HepG2 (cell line): ENCODE results near the gene DAPP1.

Source experiments
- PHF5A ChIP-seq: IDR thresholded peaks from one replicate; pipeline ENCODE4 v1.6.1; 2018; ENCODE audit warnings: low read depth, missing genetic modification reagents; ENCODE audit not compliant: unreplicated experiment
- PLSCR1 ChIP-seq: sonication (generic); formaldehyde crosslinking; IDR thresholded peaks from 2 replicates; pipeline ENCODE4 v1.5.0; 2020; ENCODE audit warnings: missing genetic modification reagents, mild to moderate bottlenecking, borderline replicate concordance
- RAD21 ChIP-seq: fragments of 450-650 bp; formaldehyde crosslinking; IDR thresholded peaks from 2 replicates; pipeline ENCODE4 v1.5.0; 2020; ENCODE audit warnings: mild to moderate bottlenecking
- SP2 ChIP-seq: sonication (generic); formaldehyde crosslinking; IDR thresholded peaks from 2 replicates; pipeline ENCODE4 v1.5.1; 2020; ENCODE audit warnings: mild to moderate bottlenecking, missing genetic modification reagents
- TBL1XR1 ChIP-seq: fragments of 150-350 bp; IDR thresholded peaks from 2 replicates; pipeline ENCODE4 v1.6.1; 2014; ENCODE audit warnings: borderline replicate concordance, low read length; ENCODE audit not compliant: partially characterized antibody
- TCF7 ChIP-seq: sonication (generic); IDR thresholded peaks from 2 replicates; pipeline ENCODE4 v1.6.1; 2016; ENCODE audit warnings: antibody characterized with exemption, low read depth
- ZNF180 ChIP-seq: sonication (generic); formaldehyde crosslinking; IDR thresholded peaks from 2 replicates; pipeline ENCODE4 v1.4.0; 2020; ENCODE audit warnings: low read depth, missing genetic modification reagents, borderline replicate concordance
- ZNF296 ChIP-seq: sonication (generic); formaldehyde crosslinking; conservative IDR thresholded peaks from 2 replicates; pipeline ENCODE4 v1.5.0; 2020; ENCODE audit warnings: mild to moderate bottlenecking, missing genetic modification reagents
- ZNF317 ChIP-seq: sonication (generic); formaldehyde crosslinking; IDR thresholded peaks from 2 replicates; pipeline ENCODE4 v1.5.0; 2020; ENCODE audit warnings: mild to moderate bottlenecking, missing genetic modification reagents
- ZNF530 ChIP-seq: sonication (generic); formaldehyde crosslinking; IDR thresholded peaks from 2 replicates; pipeline ENCODE4 v1.5.0; 2020; ENCODE audit warnings: low read depth, mild to moderate bottlenecking, missing genetic modification reagents
- ZNF639 ChIP-seq: conservative IDR thresholded peaks from 2 replicates; pipeline ENCODE4 v1.6.1; 2018; ENCODE audit warnings: missing genetic modification reagents
- TF ChIP-seq, protein P1 (sequence below): sonication (generic); formaldehyde crosslinking; IDR thresholded peaks from 2 replicates; pipeline ENCODE4 v1.5.0; 2020; ENCODE audit warnings: mild to moderate bottlenecking, missing genetic modification reagents, moderate library complexity

DNA sequence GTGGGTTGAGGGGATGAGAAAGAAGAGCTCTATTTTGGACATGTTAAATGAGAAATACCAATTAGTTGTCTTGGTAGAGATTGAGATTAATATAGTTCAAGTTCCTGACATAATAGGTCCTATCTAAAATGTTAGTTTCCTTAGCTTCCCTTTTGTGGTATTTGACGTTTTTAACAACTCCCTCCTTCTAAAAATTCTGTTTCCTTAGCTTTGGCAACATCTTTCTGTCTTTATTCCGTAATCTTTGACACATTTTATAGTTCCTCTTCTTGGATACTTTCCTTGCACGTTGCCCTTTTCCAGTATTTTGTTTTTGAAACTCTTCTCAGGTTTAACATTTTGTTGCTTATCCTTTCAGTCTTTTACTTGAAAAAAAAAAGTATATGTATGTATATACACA, 40.7 kb downstream of the DAPP1 start:
- TF ChIP-seq, protein P1, sequence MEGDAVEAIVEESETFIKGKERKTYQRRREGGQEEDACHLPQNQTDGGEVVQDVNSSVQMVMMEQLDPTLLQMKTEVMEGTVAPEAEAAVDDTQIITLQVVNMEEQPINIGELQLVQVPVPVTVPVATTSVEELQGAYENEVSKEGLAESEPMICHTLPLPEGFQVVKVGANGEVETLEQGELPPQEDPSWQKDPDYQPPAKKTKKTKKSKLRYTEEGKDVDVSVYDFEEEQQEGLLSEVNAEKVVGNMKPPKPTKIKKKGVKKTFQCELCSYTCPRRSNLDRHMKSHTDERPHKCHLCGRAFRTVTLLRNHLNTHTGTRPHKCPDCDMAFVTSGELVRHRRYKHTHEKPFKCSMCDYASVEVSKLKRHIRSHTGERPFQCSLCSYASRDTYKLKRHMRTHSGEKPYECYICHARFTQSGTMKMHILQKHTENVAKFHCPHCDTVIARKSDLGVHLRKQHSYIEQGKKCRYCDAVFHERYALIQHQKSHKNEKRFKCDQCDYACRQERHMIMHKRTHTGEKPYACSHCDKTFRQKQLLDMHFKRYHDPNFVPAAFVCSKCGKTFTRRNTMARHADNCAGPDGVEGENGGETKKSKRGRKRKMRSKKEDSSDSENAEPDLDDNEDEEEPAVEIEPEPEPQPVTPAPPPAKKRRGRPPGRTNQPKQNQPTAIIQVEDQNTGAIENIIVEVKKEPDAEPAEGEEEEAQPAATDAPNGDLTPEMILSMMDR (CRISPR knock-in tag): no peak
- TF ChIP-seq SP2 (no peak), TBL1XR1 (no peak), PHF5A (CRISPR knock-in tag) (no peak), TCF7 (no peak), ZNF180 (no peak), PLSCR1 (CRISPR knock-in tag) (no peak), RAD21 (CRISPR knock-in tag) (no peak), ZNF317 (no peak), ZNF639 (CRISPR knock-in tag) (no peak), ZNF296 (CRISPR knock-in tag) (no peak), ZNF530 (no peak)
